K562 (cell line): ENCODE data around the gene KLK14. TPM values are rescaled to one million over a fixed set of nuclear protein-coding genes. Genes with fewer than 3 reads are reported as not detected.

Source experiments
- ATAC-seq: fragments of 200-7000 bp; cut with Tn5 transposase; 3 replicates; pipeline ENCODE4 v1.9.1; 2020; ENCODE audit warnings: moderate library complexity
- BruUV-seq: library from RNA; stranded (reverse); fragments of 400-500 nt; replicated peaks from 2 replicates; lab custom pipeline; 2021; lab: Mats Ljungman, UMichigan
- CTCF ChIA-PET: fragments of 300-600 bp; formaldehyde crosslinking; extraction: SDS; loops from one replicate; lab custom pipeline; 2021; ENCODE audit warnings: low intra/inter-chr PET ratio; lab: Yijun Ruan, JAX
- POLR2A ChIA-PET: fragments of 300-600, 350-650 bp; sonication (Branson Sonifier 250); formaldehyde crosslinking; extraction: SDS; loops from one replicate; lab custom pipeline; 2021; ENCODE audit warnings: antibody characterized with exemption, inconsistent platforms; lab: Yijun Ruan, JAX
- DNase-seq, 4 experiments: peaks; one replicate each; pipeline versions ENCODE4 v3.0.0 to v3.0.0-alpha.2; 2011 to 2018; ENCODE audit warnings: low spot score in 3 of 4, mixed read lengths in 3 of 4; ENCODE audit errors: extremely low read depth in 1 of 4
- FAIRE-seq: peaks from 2 replicates; lab custom pipeline; 2011; peaks lifted over from hg19 to GRCh38; lab: Jason Lieb, UNC
- H2AFZ ChIP-seq: 2 replicates; pipeline ENCODE4 v1.6.0; 2011; ENCODE audit warnings: low read depth, low read length, control low read depth, inconsistent platforms
- H3K27ac ChIP-seq: fragments of 200-600 bp; 3 replicates; pipeline ENCODE4 v1.8.0; 2011; ENCODE audit warnings: low read depth, mild to moderate bottlenecking, control low read depth, inconsistent platforms, low read length, moderate library complexity, mixed read lengths; ENCODE audit errors: extremely low read depth
- H3K27me3 ChIP-seq, 2 experiments: fragments of 300-600 bp in 1 of 2; 2 replicates in 1 of 2; 3 replicates in 1 of 2; pipeline versions ENCODE4 v1.6.0 to v1.8.0; 2011; ENCODE audit warnings: inconsistent platforms in 2 of 2, low read length in 2 of 2, mild to moderate bottlenecking in 1 of 2, mixed read lengths in 1 of 2, moderate library complexity in 1 of 2; ENCODE audit not compliant: control insufficient read depth in 2 of 2, insufficient read depth in 2 of 2
- H3K36me3 ChIP-seq: fragments of 300-600 bp; 3 replicates; pipeline ENCODE4 v1.8.0; 2011; ENCODE audit warnings: mild to moderate bottlenecking, low read length, inconsistent platforms; ENCODE audit not compliant: control insufficient read depth, insufficient read depth
- H3K4me1 ChIP-seq, 2 experiments: fragments of 200-600 bp in 1 of 2; replicated peaks in 1 of 2; 2 replicates in 1 of 2; 3 replicates in 1 of 2; pipeline versions ENCODE4 v1.5.1 to v1.8.0; 2011; ENCODE audit warnings: inconsistent platforms in 2 of 2, low read length in 2 of 2, mild to moderate bottlenecking in 1 of 2, mixed read lengths in 1 of 2, moderate library complexity in 1 of 2; ENCODE audit not compliant: control insufficient read depth in 2 of 2, insufficient read depth in 2 of 2
- H3K4me2 ChIP-seq: 2 replicates; pipeline ENCODE4 v1.6.1; 2011; ENCODE audit warnings: low read length, control low read depth, inconsistent platforms, mixed read lengths; ENCODE audit not compliant: insufficient read depth
- H3K4me3 ChIP-seq: fragments of 200-600 bp; sonication (generic), shearing (Covaris generic); 2 replicates; pipeline ENCODE4 v1.5.1; 2016; ENCODE audit warnings: control low read depth, inconsistent platforms
- H3K79me2 ChIP-seq: fragments of 200-600 bp; 3 replicates; pipeline ENCODE4 v1.8.0; 2011; ENCODE audit warnings: low read length, inconsistent platforms; ENCODE audit not compliant: control insufficient read depth, insufficient read depth
- H3K9ac ChIP-seq, 2 experiments: 2 replicates each; pipeline versions ENCODE4 v1.6.0 to v1.6.1; 2011; ENCODE audit warnings: low read depth in 2 of 2, low read length in 2 of 2, control low read depth in 1 of 2, inconsistent platforms in 1 of 2, mild to moderate bottlenecking in 1 of 2, mixed read lengths in 1 of 2; ENCODE audit not compliant: insufficient read depth in 1 of 2
- H3K9me1 ChIP-seq: one replicate; pipeline ENCODE4 v1.6.0; 2011; ENCODE audit warnings: inconsistent platforms, mild to moderate bottlenecking, low read length, moderate library complexity; ENCODE audit not compliant: control insufficient read depth, insufficient read depth
- H3K9me3 ChIP-seq: replicated peaks from 2 replicates; pipeline ENCODE4 v1.5.1; 2011; ENCODE audit warnings: low read depth, low read length, inconsistent platforms; ENCODE audit not compliant: control insufficient read depth, insufficient read depth
- H4K20me1 ChIP-seq: replicated peaks from 2 replicates; pipeline ENCODE4 v1.6.1; 2011; ENCODE audit warnings: low read length, inconsistent platforms, mixed read lengths; ENCODE audit not compliant: control insufficient read depth, insufficient read depth
- CTCF ChIP-seq, 3 experiments: IDR thresholded peaks in 2 of 3; conservative IDR thresholded peaks in 1 of 3; 2 replicates each; pipeline ENCODE4 v1.5.1; 2011 to 2012; ENCODE audit warnings: low read length in 3 of 3, mild to moderate bottlenecking in 3 of 3, control low read depth in 2 of 3, improper control_type of control experiment in 1 of 3, inconsistent platforms in 1 of 3, low read depth in 1 of 3, mixed read lengths in 1 of 3, moderate library complexity in 1 of 3; ENCODE audit not compliant: insufficient read depth in 2 of 3
- CTCFL ChIP-seq: IDR thresholded peaks from 2 replicates; pipeline ENCODE4 v1.6.1; 2011; ENCODE audit warnings: borderline replicate concordance, low read depth, mild to moderate bottlenecking, moderate library complexity, low read length; ENCODE audit not compliant: insufficient read depth, poor library complexity, severe bottlenecking
- RAD21 ChIP-seq, 2 experiments: fragments of 250-450 bp in 1 of 2; fragments of 450-650 bp in 1 of 2; sonication (Bioruptor Pico) in 1 of 2; formaldehyde crosslinking in 1 of 2; IDR thresholded peaks in 1 of 2; conservative IDR thresholded peaks in 1 of 2; 2 replicates each; pipeline versions ENCODE4 v1.4.0 to v1.8.0; 2020 to 2022; ENCODE audit warnings: mild to moderate bottlenecking in 2 of 2, moderate library complexity in 1 of 2
- RBFOX2 ChIP-seq: fragments of 200-400 bp; formaldehyde crosslinking; IDR thresholded peaks from 2 replicates; pipeline ENCODE4 v1.6.1; 2017; ENCODE audit warnings: low read depth, mild to moderate bottlenecking, low read length, moderate library complexity
- SIN3A ChIP-seq, 2 experiments: fragments of 150-350 bp in 1 of 2; IDR thresholded peaks; 2 replicates each; pipeline ENCODE4 v1.6.1; 2011 to 2016; ENCODE audit warnings: borderline replicate concordance in 2 of 2, low read depth in 2 of 2, low read length in 2 of 2, mild to moderate bottlenecking in 2 of 2, moderate library complexity in 2 of 2; ENCODE audit not compliant: control insufficient read depth in 1 of 2
- ZNF347 ChIP-seq: fragments of 450-650 bp; formaldehyde crosslinking; IDR thresholded peaks from 2 replicates; pipeline ENCODE4 v1.4.0; 2020; ENCODE audit warnings: low read depth, mild to moderate bottlenecking, moderate library complexity
- WGBS: fragments of 100-300 bp; shearing (Covaris generic); methylation state at CpG from one replicate; pipeline ENCODE4 v1.1.6; 2016; ENCODE audit warnings: low coverage, mixed read lengths; ENCODE audit not compliant: insufficient coverage; ENCODE audit errors: missing lambda C conversion rate; 5-methylcytosine and 5-hydroxymethylcytosine counted together
- in situ Hi-C: fragments of 300-500 bp; cut with MboI; formaldehyde crosslinking; loops from 4 replicates; pipeline ENCODE4 v1.15.0; 2018; ENCODE audit warnings: inconsistent platforms, mixed read lengths
- intact Hi-C: fragments of 100-400 bp; cut with micrococcal nuclease; formaldehyde crosslinking; loops from 2 replicates; pipeline ENCODE4 v1.14.2; 2022
- polyA plus RNA-seq, 8 experiments: library from polyadenylated mRNA; depleted of rRNA in 4 of 8; stranded (reverse) in 5 of 8; unstranded in 3 of 8; fragments of >200 nt; fragmentation: Nextera tagmentation in 2 of 8; fragmentation: Illumina TruSeq in 1 of 8; extraction: Ambion mirVana in 2 of 8; extraction: Trizol in 1 of 8; gene quantifications; 2 replicates each; pipeline versions ENCODE4 v1.2.1 to v1.2.3, GENCODE V29; 2011 to 2014; ENCODE audit warnings: inconsistent platforms in 1 of 8, missing spikeins in 1 of 8
- total RNA-seq, 7 experiments: library from RNA; depleted of rRNA in 6 of 7; stranded (reverse); fragments of >200 nt in 6 of 7; fragmentation: Illumina TruSeq in 2 of 7; extraction: Trizol in 2 of 7; gene quantifications; 2 replicates each; pipeline versions ENCODE4 v1.2.1 to v1.2.3, GENCODE V29; 2011 to 2021; ENCODE audit warnings: low replicate concordance in 1 of 7

Gene KLK14
- total and polyA plus RNA-seq, 9 of the 15 experiments (the other 6 are each of a cell fraction or from before 2014, with no cell fraction given): not detected

- peaks cover 5% of the 10 kb centered on the region for H3K9me1 ChIP-seq
- peaks cover 22% of the 10 kb centered on the region; the same call in 2 of the 3 replicates for H3K36me3 ChIP-seq
- 0 out of 3 replicates have a peak, but pooled peaks cover 4% of the 10 kb centered on the region for H3K79me2 ChIP-seq
- FAIRE-seq (no peak), DNase-seq (no peak)
- in situ Hi-C loops: loop anchor here (10.0 kb wide), 1 partner anchor 393 kb away; no protein-coding TSS in a partner anchor
- H3K27ac ChIP-seq: no peak overlapping the region
- H2AFZ ChIP-seq: no peak overlapping the region
- H3K4me2 ChIP-seq: no peak overlapping the region
- H4K20me1 ChIP-seq: peaks cover 8% of the 10 kb centered on the region
- CTCF ChIA-PET: interaction anchor here (0.7 to 4.9 kb wide), 5 partner anchors 71 to 394 kb away, joined by 3 to 35 read pairs (median 4); partner anchors contain the start of gene KLK10
- H3K4me3 ChIP-seq: no peak overlapping the region
- intact Hi-C loops: loop anchor here (2.0 kb wide), 2 partner anchors 35 to 77 kb away; no protein-coding TSS in a partner anchor
- no peaks in the 10 kb centered on the region for H3K9me3 ChIP-seq
- H3K27me3 ChIP-seq: no peaks in the 10 kb centered on the region; a peak in 2 of 5 replicates
- POLR2A ChIA-PET: no interaction called here
- no peaks in the 10 kb centered on the region; a peak in 1 of 5 replicates for H3K4me1 ChIP-seq
- no TSS peak for BruUV-seq
- no peak overlapping the region for H3K9ac ChIP-seq
- WGBS: 78% methylated on average over 19 of the region's 20 CpGs
- no peak for TF ChIP-seq ZNF347 (CRISPR knock-in tag)
- TF ChIP-seq RBFOX2: 0 out of 2 replicates have a peak, but pooled peaks have one; percentile 13
- TF ChIP-seq, all 486 proteins: peak for 1
- ATAC-seq: no peak
Measured at GRCh38 chr19:51097796-51098195, 15.1 kb upstream of the KLK14 start.

- POLR2A ChIA-PET: interaction anchor here (0.7 kb wide), 3 partner anchors 61 to 195 kb away, joined by 3 read pairs; no protein-coding TSS in a partner anchor
- intact Hi-C loops: loop anchor here (2.0 kb wide), 2 partner anchors 36 to 76 kb away; no protein-coding TSS in a partner anchor
- TF ChIP-seq CTCFL: peak; percentile 80
- TF ChIP-seq RAD21 (CRISPR knock-in tag; conservative IDR thresholded peaks at IDR 0.05 in 1 of 2, IDR thresholded peaks at IDR 0.05 in 1 of 2): peak in 1 of 2 experiments; percentile 57; a peak in 2 of 4 replicates
- peak; percentile 75 to 78 (median 78) for TF ChIP-seq CTCF (IDR thresholded peaks at IDR 0.05 in 2 of 3, conservative IDR thresholded peaks at IDR 0.05 in 1 of 3; ENCODE audit: insufficient read depth in 2 of 3, low read depth in 1 of 3, low read length in 3 of 3)
- no peak for TF ChIP-seq SIN3A (IDR thresholded peaks at IDR 0.05; ENCODE audit: borderline replicate concordance in 2 of 2, control insufficient read depth in 1 of 2, low read depth in 2 of 2, low read length in 2 of 2)
Measured at GRCh38 chr19:51097166-51097738, 14.6 kb upstream of the KLK14 start.

More at GRCh38 chr19:51097166-51097738, 14.6 kb upstream of the KLK14 start:
- DNase-seq: peak; percentile 74 to 76 (median 76)
- Histone ChIP-seq H3K9ac (no peak overlapping the region), H3K79me2 (no peaks in the 10 kb centered on the region), H3K4me2 (no peak overlapping the region), H3K9me1 (peaks cover 5% of the 10 kb centered on the region), H3K36me3 (peaks cover 17% of the 10 kb centered on the region; the same call in 2 of the 3 replicates), H3K4me3 (no peak overlapping the region), H3K27me3 (peaks cover 0 to 2% of the 10 kb centered on the region in 2 experiments; a peak in 2 of 5 replicates), H2AFZ (no peak overlapping the region), H3K27ac (no peak overlapping the region), H3K9me3 (no peaks in the 10 kb centered on the region), H4K20me1 (peaks cover 8% of the 10 kb centered on the region), H3K4me1 (no peaks in the 10 kb centered on the region; a peak in 1 of 5 replicates)
- no TSS peak for BruUV-seq
- CTCF ChIA-PET: interaction anchor here (1.1 to 4.9 kb wide), 4 partner anchors 77 to 393 kb away, joined by 3 to 35 read pairs (median 4); partner anchors contain the start of gene KLK10
- in situ Hi-C loops: loop anchor here (10.0 kb wide), 1 partner anchor 392 kb away; no protein-coding TSS in a partner anchor
- WGBS: 7% methylated on average over 7 of the region's 8 CpGs
- peak; percentile 95 for ATAC-seq
- FAIRE-seq: peak; percentile 92
